Measurements from ENCODE around the gene GTF2B. TPM values are rescaled to one million over a fixed set of nuclear protein-coding genes. Genes with fewer than 3 reads are reported as not detected.
"Not testable (repeated sequence)": the region's sequence is repeated elsewhere in the genome, so short reads cannot be mapped to it uniquely, and the experiment has no call there.

Gene GTF2B
- polyA plus RNA-seq, 3 donors from 2014 or later: 42.0 to 52.8 (median 47.2) TPM

GRCh38 chr1:88910401-88910800 lies 19.0 kb upstream of the GTF2B start:
- H3K4me3 Mint-ChIP-seq: no peak overlapping the region
- no peak for DNase-seq

GRCh38 chr1:88900883-88901282 lies 9.5 kb upstream of the GTF2B start:
- no peak overlapping the region for H3K4me3 Mint-ChIP-seq
- DNase-seq: no peak
- no peaks in the 10 kb centered on the region for H3K36me3 Mint-ChIP-seq
- H3K9me3 Mint-ChIP-seq: no peaks in the 10 kb centered on the region
- peaks cover 0 to 8% (median 2%) of the 10 kb centered on the region in 3 donors for H3K27me3 Mint-ChIP-seq (ENCODE audit: low read depth in 3 of 3)
- H3K4me1 Mint-ChIP-seq: no peaks in the 10 kb centered on the region
- H3K27ac Mint-ChIP-seq: no peak overlapping the region

More at GRCh38 chr1:88910401-88910800, 19.0 kb upstream of the GTF2B start:
- Mint-ChIP-seq H3K4me1 (peaks cover 0 to 6% of the 10 kb centered on the region in 2 donors), H3K9me3 (peaks cover 1 to 8% (median 4%) of the 10 kb centered on the region in 6 donors), H3K36me3 (peaks cover 0 to 2% (median 0%) of the 10 kb centered on the region in 3 donors), H3K27me3 (ENCODE audit: low read depth in 3 of 3) (peaks cover 0 to 2% (median 0%) of the 10 kb centered on the region in 3 donors), H3K27ac (no peak overlapping the region)

GRCh38 chr1:88897070-88897730 lies 5.8 kb upstream of the GTF2B start:
- no peak overlapping the region for H3K4me3 Mint-ChIP-seq
- H3K36me3 Mint-ChIP-seq: no peaks in the 10 kb centered on the region
- H3K9me3 Mint-ChIP-seq: no peaks in the 10 kb centered on the region
- no peak overlapping the region for H3K27ac Mint-ChIP-seq
- H3K4me1 Mint-ChIP-seq: peaks cover 4 to 9% of the 10 kb centered on the region in 2 donors
- no peak for DNase-seq
- H3K27me3 Mint-ChIP-seq (ENCODE audit: low read depth in 3 of 3): peaks cover 4 to 9% (median 6%) of the 10 kb centered on the region in 3 donors

GRCh38 chr1:88892357-88892877 lies 1.1 kb upstream of the GTF2B start:
- peak overlapping the region; percentile 56 to 97 (median 92) for H3K27ac Mint-ChIP-seq
- peak overlapping the region; percentile 86 to 100 (median 98) for H3K4me3 Mint-ChIP-seq
- peaks cover 44 to 56% of the 10 kb centered on the region in 2 donors for H3K4me1 Mint-ChIP-seq
- DNase-seq: peak in 2 of 3 donors; percentile 20 to 23
- no peaks in the 10 kb centered on the region for H3K36me3 Mint-ChIP-seq
- H3K9me3 Mint-ChIP-seq: no peaks in the 10 kb centered on the region
- peaks cover 5 to 18% (median 8%) of the 10 kb centered on the region in 3 donors for H3K27me3 Mint-ChIP-seq (ENCODE audit: low read depth in 3 of 3)

- DNase-seq: no peak
- H3K4me3 Mint-ChIP-seq: peak overlapping the region; percentile 86 to 100 (median 98)
- H3K27me3 Mint-ChIP-seq (ENCODE audit: low read depth in 3 of 3): peaks cover 5 to 18% (median 8%) of the 10 kb centered on the region in 3 donors
- H3K9me3 Mint-ChIP-seq: no peaks in the 10 kb centered on the region
- peak overlapping the region; percentile 89 to 98 (median 94) for H3K27ac Mint-ChIP-seq
- peaks cover 44 to 60% of the 10 kb centered on the region in 2 donors for H3K4me1 Mint-ChIP-seq
- no peaks in the 10 kb centered on the region for H3K36me3 Mint-ChIP-seq
These were observed 579 bp upstream of the GTF2B start for GRCh38 chr1:88891951-88892340.

- H3K4me1 Mint-ChIP-seq: peaks cover 44 to 69% of the 10 kb centered on the region in 2 donors
- peak overlapping the region; percentile 89 to 98 (median 94) for H3K27ac Mint-ChIP-seq
- peaks cover 5 to 18% (median 8%) of the 10 kb centered on the region in 3 donors for H3K27me3 Mint-ChIP-seq (ENCODE audit: low read depth in 3 of 3)
- peak in 2 of 3 donors; percentile 21 to 33 for DNase-seq
- H3K4me3 Mint-ChIP-seq: peak overlapping the region; percentile 86 to 100 (median 98)
- no peaks in the 10 kb centered on the region for H3K9me3 Mint-ChIP-seq
- H3K36me3 Mint-ChIP-seq: peaks cover 0 to 5% (median 0%) of the 10 kb centered on the region in 3 donors
These were observed 513 bp downstream of the GTF2B start for GRCh38 chr1:88890791-88891317.

GRCh38 chr1:88890131-88890530 lies 1.2 kb downstream of the GTF2B start:
- no peak for DNase-seq
- Mint-ChIP-seq H3K4me1 (peaks cover 44 to 70% of the 10 kb centered on the region in 2 donors), H3K36me3 (peaks cover 0 to 5% (median 0%) of the 10 kb centered on the region in 3 donors), H3K27me3 (ENCODE audit: low read depth in 3 of 3) (peaks cover 5 to 18% (median 8%) of the 10 kb centered on the region in 3 donors), H3K4me3 (peak overlapping the region; percentile 86 to 100 (median 98)), H3K27ac (peak overlapping the region; percentile 89 to 98 (median 94)), H3K9me3 (no peaks in the 10 kb centered on the region)

GRCh38 chr1:88888750-88889149 lies 2.6 kb downstream of the GTF2B start:
- no peak for DNase-seq
- Mint-ChIP-seq H3K4me3 (peak overlapping the region; percentile 45 to 68 (median 49)), H3K27me3 (ENCODE audit: low read depth in 3 of 3) (peaks cover 5 to 21% (median 8%) of the 10 kb centered on the region in 3 donors), H3K9me3 (no peaks in the 10 kb centered on the region), H3K27ac (peak overlapping the region; percentile 31 to 79 (median 72)), H3K4me1 (peaks cover 47 to 82% of the 10 kb centered on the region in 2 donors), H3K36me3 (peaks cover 0 to 6% (median 5%) of the 10 kb centered on the region in 3 donors)

GRCh38 chr1:88885933-88886332 lies 5.4 kb downstream of the GTF2B start:
- Mint-ChIP-seq H3K4me3 (no peak overlapping the region), H3K9me3 (no peaks in the 10 kb centered on the region), H3K27me3 (ENCODE audit: low read depth in 3 of 3) (peaks cover 0 to 6% (median 0%) of the 10 kb centered on the region in 3 donors), H3K4me1 (peaks cover 53 to 87% of the 10 kb centered on the region in 2 donors), H3K27ac (peak overlapping the region in 1 of 6 donors; percentile 41), H3K36me3 (peaks cover 0 to 17% (median 5%) of the 10 kb centered on the region in 3 donors)
- DNase-seq: no peak

- DNase-seq: no peak
- Mint-ChIP-seq H3K27me3 (ENCODE audit: low read depth in 3 of 3) (peaks cover 0 to 6% (median 0%) of the 10 kb centered on the region in 3 donors), H3K4me1 (peaks cover 31 to 73% of the 10 kb centered on the region in 2 donors), H3K27ac (peak overlapping the region in 1 of 6 donors; percentile 50), H3K36me3 (peaks cover 0 to 20% (median 5%) of the 10 kb centered on the region in 3 donors), H3K9me3 (no peaks in the 10 kb centered on the region), H3K4me3 (no peak overlapping the region)
These were observed 8.2 kb downstream of the GTF2B start for GRCh38 chr1:88883156-88883555.

GRCh38 chr1:88880717-88881116 lies 10.7 kb downstream of the GTF2B start:
- peaks cover 28 to 69% of the 10 kb centered on the region in 2 donors for H3K4me1 Mint-ChIP-seq
- not testable (repeated sequence) for H3K9me3 Mint-ChIP-seq; H3K27me3 Mint-ChIP-seq (ENCODE audit: low read depth in 3 of 3); H3K27ac Mint-ChIP-seq; H3K4me3 Mint-ChIP-seq; DNase-seq
- peaks cover 0 to 20% (median 0%) of the 10 kb centered on the region in 3 donors for H3K36me3 Mint-ChIP-seq

- Mint-ChIP-seq H3K4me1 (peaks cover 40 to 76% of the 10 kb centered on the region in 2 donors), H3K4me3 (no peak overlapping the region), H3K9me3 (no peaks in the 10 kb centered on the region), H3K36me3 (peaks cover 0 to 15% (median 0%) of the 10 kb centered on the region in 3 donors), H3K27ac (peak overlapping the region in 2 of 6 donors; percentile 33 to 53), H3K27me3 (ENCODE audit: low read depth in 3 of 3) (no peaks in the 10 kb centered on the region)
- no peak for DNase-seq
These were observed 12.6 kb downstream of the GTF2B start for GRCh38 chr1:88878731-88879130.

GRCh38 chr1:88877911-88878310 lies 13.5 kb downstream of the GTF2B start:
- H3K36me3 Mint-ChIP-seq: peaks cover 0 to 11% (median 0%) of the 10 kb centered on the region in 3 donors
- no peak overlapping the region for H3K4me3 Mint-ChIP-seq
- peaks cover 37 to 74% of the 10 kb centered on the region in 2 donors for H3K4me1 Mint-ChIP-seq
- no peaks in the 10 kb centered on the region for H3K9me3 Mint-ChIP-seq
- peak overlapping the region in 3 of 6 donors; percentile 24 to 53 (median 40) for H3K27ac Mint-ChIP-seq
- DNase-seq: no peak
- H3K27me3 Mint-ChIP-seq (ENCODE audit: low read depth in 3 of 3): no peaks in the 10 kb centered on the region

GRCh38 chr1:88877382-88877825 lies 14.0 kb downstream of the GTF2B start:
- peak overlapping the region in 5 of 6 donors; percentile 24 to 53 (median 31) for H3K27ac Mint-ChIP-seq
- H3K36me3 Mint-ChIP-seq: peaks cover 0 to 5% (median 0%) of the 10 kb centered on the region in 3 donors
- DNase-seq: peak in 2 of 3 donors; percentile 19 to 22
- no peaks in the 10 kb centered on the region for H3K9me3 Mint-ChIP-seq
- no peak overlapping the region for H3K4me3 Mint-ChIP-seq
- H3K27me3 Mint-ChIP-seq (ENCODE audit: low read depth in 3 of 3): peaks cover 0 to 2% (median 0%) of the 10 kb centered on the region in 3 donors
- H3K4me1 Mint-ChIP-seq: peaks cover 37 to 74% of the 10 kb centered on the region in 2 donors
